ENCODE data around the gene RABGAP1L. TPM values are rescaled to one million over a fixed set of nuclear protein-coding genes. Genes with fewer than 3 reads are reported as not detected.

Gene RABGAP1L
- total and polyA plus RNA-seq, 10 donors = 30.3 to 125 (median 77.7) TPM

DNA sequence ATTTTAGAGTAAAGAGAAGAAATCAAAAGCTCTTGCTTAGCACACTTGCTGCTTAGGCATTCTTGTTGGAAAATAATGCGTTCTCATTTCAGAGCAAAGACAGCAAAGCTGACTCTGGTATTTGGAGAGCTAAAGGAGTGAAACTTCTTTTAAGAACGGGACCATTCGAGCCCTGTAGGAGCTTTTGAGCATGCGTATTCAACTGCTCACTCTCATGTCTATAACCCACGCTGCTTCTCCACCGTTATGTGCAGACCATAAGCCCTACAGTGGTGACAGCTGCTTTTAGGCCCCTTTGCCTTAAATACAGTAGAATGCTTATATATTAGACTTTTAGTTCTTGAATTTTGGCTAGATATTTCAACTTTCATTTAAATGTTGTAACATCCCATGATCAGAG, 626.2 kb downstream of the RABGAP1L start:
- Histone ChIP-seq H3K4me1 (peaks cover 0 to 19% (median 0%) of the 10 kb centered on the region in 6 donors), H3K9me3 (no peaks in the 10 kb centered on the region), H3K27ac (no peak overlapping the region), H3K4me3 (no peak overlapping the region), H3K36me3 (peaks cover 0 to 4% (median 0%) of the 10 kb centered on the region in 6 donors), H3K27me3 (replicated peaks in 1 of 7) (no peaks in the 10 kb centered on the region)
- no peak for DNase-seq
- no peak for TF ChIP-seq POLR2A (IDR thresholded peaks at IDR 0.05)
- WGBS, 5 donors = 91 to 99% (median 96%) methylated on average over 6 of the region's 6 CpGs
- intact Hi-C loops (cut with DNase I; ENCODE audit: low total_unique reads) = no loop called here

DNA sequence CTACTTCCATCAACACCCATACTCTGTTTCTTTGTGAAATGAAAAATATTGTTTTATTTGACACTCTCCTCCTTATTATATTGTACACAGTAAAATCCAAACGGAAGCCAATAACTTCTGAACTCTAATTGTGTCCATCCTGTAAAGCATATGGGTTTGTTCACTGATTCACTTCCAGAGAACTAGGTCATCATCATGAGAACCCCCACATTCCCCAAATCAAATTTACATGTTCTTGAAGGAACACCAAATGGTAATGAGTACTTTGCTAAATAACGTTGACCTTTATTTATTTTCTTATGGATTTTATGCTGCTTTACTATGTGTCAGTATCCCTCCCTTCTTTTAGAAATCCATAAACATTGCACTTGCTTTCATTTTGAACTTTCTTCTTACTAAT, 627.0 kb downstream of the RABGAP1L start:
- no peak for DNase-seq
- H3K9me3 ChIP-seq = no peaks in the 10 kb centered on the region
- intact Hi-C loops (cut with DNase I; ENCODE audit: low total_unique reads) = no loop called here
- no peak overlapping the region for H3K27ac ChIP-seq
- H3K4me3 ChIP-seq = no peak overlapping the region
- WGBS, 5 donors = 40 to 72% (median 52%) methylated on average over 2 of the region's 2 CpGs
- peaks cover 0 to 4% (median 0%) of the 10 kb centered on the region in 6 donors for H3K36me3 ChIP-seq
- TF ChIP-seq POLR2A (IDR thresholded peaks at IDR 0.05) (no peak), POLR2AphosphoS5 (IDR thresholded peaks at IDR 0.05) (no peak)
- H3K4me1 ChIP-seq = peaks cover 0 to 19% (median 0%) of the 10 kb centered on the region in 6 donors
- H3K27me3 ChIP-seq (replicated peaks in 1 of 7) = no peaks in the 10 kb centered on the region

DNA sequence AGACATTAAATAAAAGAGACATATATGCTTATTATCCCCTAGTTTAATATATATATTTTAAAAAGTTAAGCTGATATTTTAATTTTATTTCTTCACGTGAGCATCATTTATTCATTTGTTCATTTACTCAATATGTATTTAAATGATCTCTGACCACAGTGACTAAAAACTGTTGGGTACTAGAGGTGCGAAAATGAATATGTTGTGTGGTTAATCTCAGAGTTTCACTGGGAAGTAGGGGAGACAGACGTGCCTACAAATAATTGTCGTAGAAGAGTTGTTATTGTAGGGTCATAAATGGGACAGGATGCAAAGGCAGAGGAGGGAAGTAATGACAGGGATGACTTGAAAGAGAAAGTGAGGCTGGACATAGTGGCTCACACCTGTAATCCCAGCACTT, 627.4 kb downstream of the RABGAP1L start:
- H3K27me3 ChIP-seq (replicated peaks in 1 of 7) = no peaks in the 10 kb centered on the region
- no peak for DNase-seq
- no peak overlapping the region for H3K4me3 ChIP-seq
- intact Hi-C loops (cut with DNase I; ENCODE audit: low total_unique reads) = no loop called here
- peaks cover 0 to 4% (median 0%) of the 10 kb centered on the region in 6 donors for H3K36me3 ChIP-seq
- H3K4me1 ChIP-seq = peaks cover 0 to 19% (median under 1%) of the 10 kb centered on the region in 6 donors
- H3K27ac ChIP-seq = no peak overlapping the region
- 63 to 75% (median 67%) methylated on average over 4 of the region's 4 CpGs for WGBS, 5 donors
- TF ChIP-seq POLR2AphosphoS5 (IDR thresholded peaks at IDR 0.05) (no peak), POLR2A (IDR thresholded peaks at IDR 0.05) (no peak)
- TF ChIP-seq, protein P1, sequence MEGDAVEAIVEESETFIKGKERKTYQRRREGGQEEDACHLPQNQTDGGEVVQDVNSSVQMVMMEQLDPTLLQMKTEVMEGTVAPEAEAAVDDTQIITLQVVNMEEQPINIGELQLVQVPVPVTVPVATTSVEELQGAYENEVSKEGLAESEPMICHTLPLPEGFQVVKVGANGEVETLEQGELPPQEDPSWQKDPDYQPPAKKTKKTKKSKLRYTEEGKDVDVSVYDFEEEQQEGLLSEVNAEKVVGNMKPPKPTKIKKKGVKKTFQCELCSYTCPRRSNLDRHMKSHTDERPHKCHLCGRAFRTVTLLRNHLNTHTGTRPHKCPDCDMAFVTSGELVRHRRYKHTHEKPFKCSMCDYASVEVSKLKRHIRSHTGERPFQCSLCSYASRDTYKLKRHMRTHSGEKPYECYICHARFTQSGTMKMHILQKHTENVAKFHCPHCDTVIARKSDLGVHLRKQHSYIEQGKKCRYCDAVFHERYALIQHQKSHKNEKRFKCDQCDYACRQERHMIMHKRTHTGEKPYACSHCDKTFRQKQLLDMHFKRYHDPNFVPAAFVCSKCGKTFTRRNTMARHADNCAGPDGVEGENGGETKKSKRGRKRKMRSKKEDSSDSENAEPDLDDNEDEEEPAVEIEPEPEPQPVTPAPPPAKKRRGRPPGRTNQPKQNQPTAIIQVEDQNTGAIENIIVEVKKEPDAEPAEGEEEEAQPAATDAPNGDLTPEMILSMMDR (IDR thresholded peaks at IDR 0.05 in 8 of 11, conservative IDR thresholded peaks at IDR 0.05 in 3 of 11) = no peak
- no peaks in the 10 kb centered on the region for H3K9me3 ChIP-seq

DNA sequence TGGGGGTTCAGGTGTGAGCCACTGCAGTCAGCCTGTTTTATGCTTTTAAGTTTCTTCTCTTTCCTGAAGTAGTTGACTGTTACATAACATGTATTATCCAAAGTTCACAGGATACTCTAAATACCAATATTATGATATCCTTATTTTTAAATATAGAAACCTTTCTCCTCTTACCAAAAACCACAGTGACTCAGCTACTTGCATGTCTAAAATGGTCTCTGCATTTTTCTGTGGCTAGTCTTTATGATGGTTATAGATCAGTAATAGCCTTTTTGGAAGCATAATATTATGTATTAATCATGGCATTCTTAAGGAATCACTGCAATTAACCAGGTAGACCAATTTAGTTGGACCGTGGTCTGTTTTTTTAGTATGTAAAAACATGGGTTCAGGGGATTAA, 629.7 kb downstream of the RABGAP1L start:
- DNase-seq = no peak
- TF ChIP-seq, protein P1 (IDR thresholded peaks at IDR 0.05 in 8 of 11, conservative IDR thresholded peaks at IDR 0.05 in 3 of 11) = no peak
- TF ChIP-seq POLR2A (IDR thresholded peaks at IDR 0.05) (no peak), POLR2AphosphoS5 (IDR thresholded peaks at IDR 0.05) (no peak)
- Histone ChIP-seq H3K36me3 (no peaks in the 10 kb centered on the region), H3K27me3 (replicated peaks in 1 of 7) (no peaks in the 10 kb centered on the region), H3K4me1 (peaks cover 0 to 19% (median 1%) of the 10 kb centered on the region in 6 donors), H3K27ac (no peak overlapping the region), H3K9me3 (no peaks in the 10 kb centered on the region), H3K4me3 (no peak overlapping the region)
- intact Hi-C loops (cut with DNase I; ENCODE audit: low total_unique reads) = no loop called here
- WGBS, 5 donors = 60 to 74% (median 70%) methylated on average over 1 of the region's 1 CpG

DNA sequence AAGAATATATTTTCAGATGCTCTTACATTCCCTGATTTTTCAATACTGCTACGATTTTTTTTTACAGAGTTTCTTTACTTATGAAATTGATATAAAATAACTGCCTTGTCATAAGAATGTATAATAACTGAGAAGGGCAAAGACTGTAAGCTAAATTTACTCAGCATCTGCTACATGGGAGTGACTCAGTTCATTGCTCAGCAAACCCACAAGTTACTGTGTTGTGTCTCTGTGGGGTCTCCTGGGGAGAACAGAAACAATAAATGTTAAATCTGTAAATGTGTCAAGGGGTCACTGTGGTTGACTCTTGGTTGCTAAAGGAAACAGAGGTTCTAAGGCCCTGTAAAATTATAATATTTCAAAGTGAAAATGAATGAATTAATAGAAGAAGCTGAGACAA, 630.1 kb downstream of the RABGAP1L start:
- peaks cover 0 to 19% (median 1%) of the 10 kb centered on the region in 6 donors for H3K4me1 ChIP-seq
- intact Hi-C loops (cut with DNase I; ENCODE audit: low total_unique reads) = no loop called here
- 38 to 65% (median 47%) methylated on average over 1 of the region's 1 CpG for WGBS, 5 donors
- H3K4me3 ChIP-seq = no peak overlapping the region
- DNase-seq = no peak
- no peaks in the 10 kb centered on the region for H3K27me3 ChIP-seq (replicated peaks in 1 of 7)
- H3K27ac ChIP-seq = no peak overlapping the region
- no peaks in the 10 kb centered on the region for H3K9me3 ChIP-seq
- no peaks in the 10 kb centered on the region for H3K36me3 ChIP-seq
- TF ChIP-seq POLR2A (IDR thresholded peaks at IDR 0.05) (no peak), POLR2AphosphoS5 (IDR thresholded peaks at IDR 0.05) (no peak)
- TF ChIP-seq, protein P1 (IDR thresholded peaks at IDR 0.05 in 8 of 11, conservative IDR thresholded peaks at IDR 0.05 in 3 of 11) = no peak

Data from spleen (tissue), 11 donors.